ENCODE data around the gene SCUBE1.

SCUBE1 gene

DNA sequence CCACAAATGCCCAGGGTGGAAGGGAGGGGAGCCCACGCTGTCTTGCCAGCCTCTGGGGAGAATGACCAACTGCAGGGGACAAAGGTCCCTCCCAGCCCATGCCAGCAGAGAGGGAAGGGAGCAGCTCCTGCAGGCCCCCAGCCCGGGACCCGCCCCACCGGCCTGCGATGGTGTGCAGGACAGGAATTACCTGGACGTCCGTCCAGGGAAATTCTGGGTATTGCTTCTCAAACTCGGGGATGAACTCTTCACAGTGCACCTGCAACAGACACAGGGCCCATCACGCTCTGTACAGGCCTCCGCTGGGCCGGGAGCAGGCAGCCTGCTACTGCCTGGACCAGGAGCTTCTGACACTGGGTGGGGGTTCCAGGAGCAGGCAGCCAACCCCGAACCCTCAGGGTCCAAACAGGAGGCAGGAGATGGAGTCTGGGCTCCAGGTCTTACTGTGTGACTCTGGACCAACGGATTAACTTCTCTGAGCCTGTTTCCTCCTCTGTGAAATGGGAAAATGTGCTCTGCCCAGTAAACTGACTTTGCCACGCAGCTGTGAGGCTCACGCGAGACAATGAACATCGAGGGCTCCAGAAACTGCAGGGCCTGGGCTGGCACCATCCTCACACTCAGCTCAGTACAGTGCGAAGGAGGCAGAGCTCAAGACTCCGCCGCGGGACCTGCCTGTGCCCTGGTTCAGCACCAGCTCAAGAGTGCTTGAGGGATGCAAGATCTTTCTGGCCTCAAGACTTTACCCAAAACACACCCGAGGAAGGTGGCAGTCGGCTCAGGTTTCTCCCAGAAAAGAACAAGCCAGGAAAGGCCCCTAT is 173.7 kb downstream of the SCUBE1 start:
- DNase-seq: no peak

DNA sequence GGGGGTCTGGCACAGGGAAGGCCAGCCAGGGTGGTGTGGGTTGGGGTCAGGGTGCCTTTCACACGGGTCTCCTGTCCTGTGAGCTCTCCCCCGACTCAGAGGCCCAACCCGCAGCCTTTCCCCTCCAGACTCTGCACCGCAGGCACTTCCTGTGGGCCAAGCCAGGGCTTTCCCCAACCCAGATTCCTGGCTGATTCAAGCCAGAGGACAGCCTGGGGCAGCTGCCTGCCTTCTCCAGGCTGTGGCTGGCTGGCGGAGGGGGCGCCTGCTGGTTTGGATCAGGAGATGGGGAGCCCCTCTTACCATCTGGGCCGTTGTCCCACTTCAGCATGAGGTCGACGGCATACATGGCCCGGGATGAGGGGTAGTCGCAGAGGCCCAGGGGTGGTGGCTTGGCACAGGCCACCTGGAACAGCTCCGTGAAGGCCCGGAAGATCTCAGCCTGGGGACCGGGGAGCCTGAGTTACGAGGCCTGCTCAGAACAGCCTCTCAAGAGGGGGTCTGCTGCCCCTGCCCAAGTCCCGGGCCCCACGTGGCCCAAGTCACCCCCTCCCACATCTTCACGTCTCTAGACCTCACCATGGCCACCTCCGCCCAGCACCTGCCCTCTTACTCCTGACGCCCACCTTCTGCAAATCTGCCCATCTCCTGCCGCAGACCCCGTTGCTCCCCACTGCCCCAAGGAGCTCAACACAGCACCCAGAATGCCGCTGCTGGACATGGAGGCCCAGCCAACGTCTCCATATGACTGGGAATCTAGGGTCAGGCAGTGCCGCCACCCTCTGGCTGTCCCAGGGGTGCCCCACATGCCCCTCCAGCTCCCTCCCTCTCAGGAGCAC is 174.5 kb downstream of the SCUBE1 start:
- DNase-seq: no peak

DNA sequence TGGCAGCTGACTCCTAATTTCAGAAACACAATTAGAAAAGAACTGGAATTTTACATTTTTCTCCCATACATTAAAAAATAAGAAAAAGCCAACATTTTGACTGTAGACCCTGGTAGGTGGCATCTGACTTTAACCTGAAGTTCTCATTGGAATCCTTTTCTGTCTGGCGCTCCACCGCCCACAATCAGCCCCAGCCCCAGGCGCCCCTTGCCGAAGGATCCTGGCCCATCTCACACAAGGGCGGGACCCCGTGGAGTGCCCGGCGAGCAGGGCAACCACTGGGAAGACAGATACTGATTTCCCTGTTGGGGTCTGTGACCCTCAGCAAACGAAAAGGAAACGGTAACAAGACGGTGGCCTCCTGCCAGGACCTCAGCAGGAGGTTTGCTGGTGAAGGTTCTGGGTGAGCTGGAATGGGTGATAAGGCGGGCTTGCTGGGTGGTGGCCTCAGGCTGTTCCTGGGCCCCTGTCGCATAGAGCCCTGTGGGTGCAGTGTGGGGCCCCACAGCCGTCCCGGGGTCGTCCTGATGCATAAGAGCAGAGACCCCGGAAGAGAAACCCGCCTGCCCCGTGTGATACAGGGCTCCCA is 176.1 kb downstream of the SCUBE1 start:
- DNase-seq: no peak

DNA sequence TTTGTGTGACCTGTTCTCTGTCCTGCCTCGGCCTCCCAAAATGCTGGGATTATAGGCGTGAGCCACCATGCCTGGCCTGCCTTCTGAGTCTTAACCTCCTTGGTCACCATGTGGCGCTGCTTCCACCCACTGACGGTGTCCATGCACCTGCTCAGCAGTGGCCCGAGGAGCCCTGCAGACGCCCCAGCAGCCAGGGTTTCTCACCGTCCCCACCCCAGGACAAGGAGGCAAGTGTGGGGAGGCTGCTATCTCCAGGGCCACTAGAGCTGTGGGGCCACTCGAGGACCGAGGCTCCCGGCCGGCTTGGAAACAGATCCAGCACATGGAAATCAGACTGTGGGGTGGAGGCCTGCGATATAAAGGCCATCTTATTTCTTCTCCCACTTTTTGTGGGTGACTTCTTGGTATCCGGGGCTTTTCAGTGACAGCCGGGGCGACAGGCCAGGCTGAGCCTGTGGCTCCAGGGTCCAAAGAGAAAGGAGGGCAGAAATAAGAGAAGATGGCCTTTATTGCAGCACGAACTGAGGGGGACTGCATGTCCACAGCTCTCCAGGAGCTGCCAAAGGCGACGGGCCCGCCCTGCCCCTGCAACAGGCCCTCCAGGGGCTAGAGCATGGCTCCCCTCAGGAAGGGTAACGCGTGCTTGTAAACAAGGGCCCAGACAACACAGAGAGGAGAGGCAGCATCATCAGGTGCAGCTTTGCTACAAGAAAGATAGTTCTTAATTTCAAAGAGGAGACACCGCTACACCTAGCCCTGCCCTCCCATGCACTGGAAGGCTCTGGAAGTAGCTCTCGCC is 176.8 kb downstream of the SCUBE1 start:
- no peak for DNase-seq

DNA sequence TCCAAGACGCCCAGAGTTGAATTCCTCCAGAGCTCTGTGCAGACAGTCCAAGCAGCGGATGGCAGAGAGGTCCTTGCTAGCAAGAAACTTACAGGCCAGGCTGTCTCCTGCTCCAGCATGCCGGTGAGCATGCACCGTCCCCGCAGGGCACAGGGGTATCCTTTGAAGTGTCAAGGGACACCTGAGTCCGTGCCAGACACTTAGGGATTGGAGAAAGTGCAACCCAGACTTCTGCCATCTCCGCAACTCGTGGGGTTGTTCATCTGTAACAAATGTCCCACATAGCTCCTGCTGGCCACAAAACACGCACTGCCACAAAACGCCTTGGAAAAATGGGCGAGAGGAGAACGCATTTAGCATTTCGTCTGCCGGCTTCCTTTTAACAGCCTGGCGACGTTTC is 178.5 kb downstream of the SCUBE1 start:
- DNase-seq: no peak

DNA sequence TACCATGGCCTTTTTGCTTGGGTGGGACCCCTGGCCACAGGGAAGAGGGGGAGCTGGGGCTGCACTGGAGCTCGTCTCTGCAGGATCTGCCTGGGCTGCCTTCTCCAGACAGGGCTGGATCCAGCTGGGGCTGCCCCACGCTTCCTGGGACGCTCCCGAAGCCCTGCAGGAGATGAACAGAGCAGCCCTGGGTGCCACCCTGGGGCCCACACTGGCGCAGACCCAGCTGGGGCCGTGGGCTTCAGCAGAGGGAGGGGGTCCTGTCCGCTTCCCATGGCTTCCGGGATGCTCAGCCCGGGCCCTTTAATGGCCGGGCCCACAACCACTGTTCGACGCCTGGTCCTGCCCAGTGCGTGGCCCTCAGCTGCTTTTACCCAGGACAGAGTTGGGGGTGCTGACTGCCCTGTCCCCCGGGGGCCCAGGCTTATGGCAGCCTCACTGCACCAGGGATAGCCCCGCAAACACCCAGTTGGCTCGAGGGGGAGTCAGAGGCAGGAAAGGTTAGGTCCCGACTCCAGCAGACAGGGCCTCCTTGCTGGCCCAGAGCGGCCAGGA is 179.9 kb downstream of the SCUBE1 start:
- DNase-seq: no peak

DNA sequence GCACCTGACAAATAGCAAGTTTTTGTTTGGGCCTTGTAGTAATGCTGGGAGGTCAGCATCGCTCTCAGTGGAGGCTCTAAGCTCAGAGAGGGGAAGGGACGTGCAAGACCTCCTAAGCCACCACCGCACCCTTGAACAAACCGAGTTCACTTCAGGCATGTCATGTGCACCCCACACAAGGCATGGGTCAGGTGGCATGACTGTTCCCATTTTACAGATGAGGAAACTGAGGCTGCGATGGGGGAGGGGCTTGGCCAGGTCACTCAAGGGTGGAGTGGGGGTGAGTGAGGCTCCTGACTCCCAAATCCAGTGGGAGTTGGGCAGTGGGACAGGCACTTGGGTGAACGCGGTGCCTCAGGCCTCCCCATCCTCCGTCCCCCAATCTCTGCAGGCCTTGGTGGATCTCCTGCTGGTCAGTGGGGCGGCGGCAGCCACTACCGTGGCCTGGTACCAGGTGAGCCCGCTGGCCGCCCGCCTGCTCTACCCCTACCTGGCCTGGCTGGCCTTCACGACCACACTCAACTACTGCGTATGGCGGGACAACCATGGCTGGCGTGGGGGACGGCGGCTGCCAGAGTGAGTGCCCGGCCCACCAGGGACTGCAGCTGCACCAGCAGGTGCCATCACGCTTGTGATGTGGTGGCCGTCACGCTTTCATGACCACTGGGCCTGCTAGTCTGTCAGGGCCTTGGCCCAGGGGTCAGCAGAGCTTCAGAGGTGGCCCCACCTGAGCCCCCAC is 180.6 kb downstream of the SCUBE1 start:
- DNase-seq: no peak

DNA sequence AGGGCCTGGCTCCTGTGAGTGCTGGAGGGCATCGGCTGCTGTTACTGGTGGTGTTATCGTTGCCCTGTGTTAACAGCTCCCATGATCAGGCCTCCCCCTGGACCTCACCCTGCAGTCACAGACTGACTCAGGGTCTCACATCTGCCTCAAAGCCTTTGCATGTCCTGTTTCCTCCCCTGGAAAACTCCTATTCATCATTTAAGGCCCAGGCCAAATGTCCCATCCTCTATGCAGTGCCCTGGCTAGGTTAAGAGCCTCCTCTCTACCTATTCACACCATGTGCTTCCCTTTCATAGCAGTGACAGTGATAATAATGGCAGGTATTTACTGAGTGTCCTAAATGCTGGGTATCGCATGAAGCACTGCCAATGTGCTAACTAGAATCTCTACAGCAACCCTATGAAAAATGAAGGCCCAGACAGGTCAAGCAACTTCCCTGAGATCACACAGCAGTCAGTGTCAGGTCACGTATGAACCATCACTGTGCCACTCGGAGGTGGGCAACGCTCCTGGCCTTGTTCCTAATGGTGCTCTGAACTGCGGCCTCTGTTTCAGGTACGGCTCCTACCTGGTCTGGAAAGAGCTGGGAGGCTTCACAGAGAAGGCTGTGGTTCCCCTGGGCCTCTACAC is 182.6 kb downstream of the SCUBE1 start:
- DNase-seq: no peak

- DNase-seq: no peak
Observed at GRCh38 chr22:43159484-43160178, 183.5 kb downstream of the SCUBE1 start.

DNA sequence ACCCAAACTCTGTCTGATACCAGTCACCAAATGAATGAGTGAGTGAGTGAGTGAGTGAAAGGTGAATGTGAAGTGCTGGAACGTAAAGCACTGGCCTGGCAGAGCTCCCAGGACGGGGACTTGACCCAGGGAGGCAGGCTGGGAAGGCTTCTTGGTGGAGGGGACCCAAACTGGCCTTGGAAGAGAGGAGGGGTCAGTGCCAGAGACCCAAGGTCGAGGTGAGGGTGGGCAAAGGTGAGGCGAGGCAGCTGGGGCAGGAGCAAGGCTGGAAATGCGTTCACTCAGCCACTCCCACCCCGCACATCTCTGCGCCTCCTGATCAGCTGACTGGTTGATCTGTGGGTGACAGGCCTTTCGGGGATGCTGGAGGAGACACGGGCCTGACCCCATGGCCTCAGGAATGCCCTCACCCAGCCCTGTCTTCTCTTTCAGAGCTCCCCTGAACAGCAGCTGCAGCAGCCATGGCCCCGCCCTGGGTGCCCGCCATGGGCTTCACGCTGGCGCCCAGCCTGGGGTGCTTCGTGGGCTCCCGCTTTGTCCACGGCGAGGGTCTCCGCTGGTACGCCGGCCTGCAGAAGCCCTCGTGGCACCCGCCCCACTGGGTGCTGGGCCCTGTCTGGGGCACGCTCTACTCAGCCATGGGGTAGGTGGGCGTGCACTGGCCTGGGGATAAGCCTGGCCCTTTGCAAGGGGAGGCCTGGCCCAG is 184.2 kb downstream of the SCUBE1 start:
- DNase-seq: no peak

DNA sequence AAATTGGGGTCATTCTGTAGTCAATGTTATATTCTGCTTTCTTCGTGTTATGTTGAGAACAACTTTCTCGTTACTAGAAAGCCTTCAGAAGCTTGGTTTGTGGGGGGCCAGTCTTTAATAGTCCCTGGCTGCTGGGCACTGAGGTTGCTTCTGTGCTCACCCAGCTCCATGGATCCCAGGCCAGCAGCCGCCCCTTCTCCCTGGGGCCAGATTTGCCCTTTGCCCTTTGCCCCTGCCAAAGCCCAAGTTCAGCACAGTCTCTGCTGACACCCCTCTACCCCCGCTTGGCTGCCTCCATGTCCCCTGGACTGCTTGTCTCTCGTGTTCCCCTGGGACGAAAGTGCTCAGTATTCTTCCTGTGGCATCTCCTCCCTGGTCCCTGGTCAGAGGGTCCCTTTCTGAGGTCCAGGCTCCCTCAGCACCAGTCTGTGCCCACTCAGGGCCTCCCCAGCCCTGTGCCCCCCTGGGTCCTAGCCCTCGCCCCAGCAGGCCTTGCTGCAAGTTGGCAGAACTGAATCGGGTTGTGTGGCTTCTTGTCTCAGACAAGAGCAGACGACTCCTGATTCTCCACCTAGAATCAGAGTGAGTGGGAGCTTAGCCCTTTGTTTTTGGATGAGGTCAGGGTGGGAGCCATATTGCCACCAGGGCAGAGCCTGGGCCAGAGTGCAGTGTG is 185.2 kb downstream of the SCUBE1 start:
- DNase-seq: no peak

DNA sequence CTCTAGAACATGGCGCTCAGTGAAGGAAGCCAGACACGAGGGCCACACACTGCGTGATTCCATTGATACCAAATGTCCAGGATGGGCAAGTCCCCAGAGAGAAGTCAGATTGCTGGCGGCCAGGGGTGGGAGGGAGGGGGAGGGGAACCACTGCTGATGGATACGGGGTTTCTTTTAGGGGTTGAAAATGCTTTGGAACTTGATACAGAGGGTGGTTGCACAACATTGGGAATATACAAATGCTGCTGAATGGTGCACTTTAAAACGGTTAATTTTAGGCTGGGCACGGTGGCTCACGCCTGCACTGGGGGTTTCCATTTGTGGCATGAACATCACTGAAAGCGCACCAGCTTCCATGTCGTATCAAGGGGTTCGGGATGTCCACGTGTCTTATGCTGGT is 186.8 kb downstream of the SCUBE1 start:
- DNase-seq: no peak

GRCh38 chr22:43155789-43156188 is 187.4 kb downstream of the SCUBE1 start:
- DNase-seq: peak; percentile 26

DNA sequence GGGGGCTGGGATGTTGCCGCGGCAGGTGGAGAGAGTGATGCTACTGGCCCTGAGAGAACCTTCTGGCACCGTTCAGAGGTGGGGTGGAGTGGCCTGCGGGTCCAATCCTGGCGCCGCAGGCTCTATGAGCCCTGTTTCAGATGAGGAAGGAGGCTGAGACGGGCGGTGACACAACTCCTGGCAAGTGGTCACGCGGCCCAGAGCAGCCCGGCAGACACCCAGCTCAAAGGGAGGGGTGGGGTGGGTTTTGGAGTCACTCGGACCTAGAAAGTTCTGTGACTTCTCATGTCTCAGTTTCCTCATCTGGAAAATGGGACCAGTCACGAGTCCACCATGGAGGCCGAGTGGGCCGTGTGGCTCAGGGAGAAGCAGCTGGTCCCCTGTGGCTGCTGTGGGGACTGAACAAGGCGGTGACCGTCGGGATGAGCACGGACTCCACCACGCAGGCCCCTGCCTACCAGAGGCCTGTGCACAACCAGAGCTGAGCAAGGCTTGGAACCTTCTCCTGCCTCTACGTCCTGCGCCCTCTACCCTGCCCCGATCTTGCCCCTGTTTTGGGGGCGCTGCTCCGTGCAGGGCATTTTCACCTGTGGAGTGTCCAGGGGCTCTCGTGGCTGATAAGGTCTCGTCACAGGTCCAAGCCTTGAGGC is 188.2 kb downstream of the SCUBE1 start:
- no peak for DNase-seq

GRCh38 chr22:43153899-43154298 is 189.3 kb downstream of the SCUBE1 start:
- DNase-seq: no peak

DNA sequence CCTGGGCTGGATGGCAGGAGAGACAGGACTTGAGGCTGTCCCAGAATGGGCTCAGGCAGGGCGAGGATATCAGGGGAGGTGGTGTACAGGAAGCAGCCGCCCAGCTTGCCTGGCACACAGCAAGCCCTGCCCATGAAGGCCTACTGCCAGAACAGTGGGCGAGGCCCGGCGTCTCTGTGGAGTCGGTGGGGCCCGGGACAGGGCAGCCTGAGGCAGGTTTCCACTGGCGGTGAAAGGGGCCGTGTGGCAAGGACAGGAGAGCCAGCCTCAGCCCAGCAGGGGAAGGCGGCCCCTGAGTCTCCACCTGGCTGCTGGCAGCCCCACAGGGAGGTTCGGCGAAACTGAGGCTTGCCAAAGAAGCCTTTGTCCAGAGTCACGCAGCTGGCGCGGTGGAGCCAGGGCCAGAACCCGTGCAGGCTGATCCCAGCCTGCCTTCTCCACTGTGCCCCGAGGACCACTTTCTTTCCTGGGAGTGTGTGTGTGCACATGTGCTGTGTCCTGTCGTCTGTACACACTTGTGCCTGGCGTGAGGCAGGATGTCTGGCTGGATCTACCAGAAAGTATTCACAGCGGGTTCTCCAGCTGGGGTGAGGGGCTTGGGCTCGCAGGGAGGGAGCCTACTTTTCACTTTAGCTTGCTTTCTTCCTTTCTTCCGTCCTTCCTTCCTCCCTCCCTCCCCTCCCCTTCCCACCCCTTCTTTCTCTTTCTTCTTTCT is 190.7 kb downstream of the SCUBE1 start:
- DNase-seq: no peak

DNA sequence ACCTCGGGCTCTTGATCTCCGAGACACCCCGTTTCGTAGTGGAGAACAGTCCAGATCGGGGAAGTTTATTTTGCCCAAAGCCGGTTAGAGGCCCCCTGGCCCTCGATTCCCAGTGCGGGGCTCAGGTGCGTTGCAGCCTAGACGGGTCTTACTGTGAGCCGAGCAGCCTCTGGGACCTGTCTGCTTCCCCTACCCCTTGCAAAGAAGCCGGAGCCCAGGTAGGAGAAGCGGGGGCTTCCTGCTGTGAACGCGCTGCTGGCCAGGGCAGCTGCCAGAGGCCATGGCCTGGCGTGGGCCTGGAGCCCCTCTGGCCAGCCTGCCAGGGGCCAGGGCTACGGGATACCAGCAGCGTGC is 191.2 kb downstream of the SCUBE1 start:
- no peak for DNase-seq

DNA sequence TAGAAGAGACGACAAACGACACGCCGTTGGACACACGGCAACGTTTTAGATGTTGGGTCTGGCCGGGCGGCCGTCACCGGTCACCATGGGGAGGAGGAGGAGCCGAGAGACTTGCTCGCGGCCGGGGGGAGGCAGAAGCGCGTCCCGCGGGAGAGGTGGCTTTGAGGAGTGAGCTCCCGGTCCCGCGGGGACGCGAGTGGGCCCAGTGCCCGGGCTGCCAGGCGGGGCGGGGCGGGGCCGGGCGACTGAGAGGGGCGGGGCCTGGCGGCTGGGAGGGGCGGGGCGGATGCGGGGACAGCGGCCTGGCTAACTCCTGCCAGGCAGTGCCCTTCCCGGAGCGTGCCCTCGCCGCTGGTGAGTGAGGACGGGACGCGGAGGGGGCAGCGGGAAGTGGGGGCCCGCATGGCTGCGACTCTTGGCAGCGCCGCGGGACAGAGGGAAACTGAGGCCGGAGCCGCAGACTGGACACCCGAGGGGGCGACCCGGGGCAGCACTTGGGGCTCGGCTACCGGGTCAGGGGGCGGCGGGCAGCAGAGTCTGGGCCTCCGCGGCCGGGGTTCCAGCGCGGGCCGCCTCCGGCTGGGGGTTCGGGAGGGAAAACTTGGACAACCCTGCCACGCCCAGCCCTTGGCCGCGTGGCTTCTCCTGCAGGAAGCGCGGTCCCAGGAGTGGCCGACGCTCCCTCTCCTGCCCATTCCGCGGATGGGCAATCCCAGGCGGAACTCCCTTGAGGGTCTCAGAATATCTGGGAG is 191.7 kb downstream of the SCUBE1 start, which contains the start of gene TSPO:
Gene TSPO (plus strand): TSS at position 309 of the 752 bp plus-strand sequence. CDS start 7,680 bp downstream, outside the sequence.
- no peak for DNase-seq
